NCI-H748 treated with DMSO at 0.1 percent for 48 hours (cell line): Measurements from ENCODE around the gene PRC1.

Experiments
- DNase-seq: peaks from one replicate; lab custom pipeline; 2025; lab: John Stamatoyannopoulos, UW

The PRC1 gene

GRCh38 chr15:90955624-90956273 lies 38.6 kb downstream of the PRC1 start:
- DNase-seq: no peak

- peak; percentile 72 for DNase-seq
Observed at GRCh38 chr15:90954712-90955623, 39.4 kb downstream of the PRC1 start, which contains the start of gene RCCD1. RCCD1 (plus strand) TSS chr15:90954884; CDS start chr15:90956735, 1,851 bp downstream.

- DNase-seq: no peak
Observed at GRCh38 chr15:90953947-90954711, 40.2 kb downstream of the PRC1 start.

- no peak for DNase-seq
Observed at GRCh38 chr15:90952901-90953677, 41.2 kb downstream of the PRC1 start.

- DNase-seq: no peak
Observed at GRCh38 chr15:90950676-90951075, 43.7 kb downstream of the PRC1 start.

GRCh38 chr15:90949979-90950675 lies 44.2 kb downstream of the PRC1 start:
- DNase-seq: no peak

GRCh38 chr15:90948506-90948905 lies 45.8 kb downstream of the PRC1 start:
- DNase-seq: no peak

- no peak for DNase-seq
Observed at GRCh38 chr15:90947577-90948357, 46.6 kb downstream of the PRC1 start.

GRCh38 chr15:90946941-90947576 lies 47.3 kb downstream of the PRC1 start:
- no peak for DNase-seq

- no peak for DNase-seq
Observed at GRCh38 chr15:90946538-90946937, 47.8 kb downstream of the PRC1 start.

GRCh38 chr15:90945091-90945490 lies 49.2 kb downstream of the PRC1 start:
- no peak for DNase-seq

- DNase-seq: no peak
Observed at GRCh38 chr15:90942354-90943120, 51.8 kb downstream of the PRC1 start.

- DNase-seq: no peak
Observed at GRCh38 chr15:90941038-90941437, 53.3 kb downstream of the PRC1 start.

- DNase-seq: no peak
Observed at GRCh38 chr15:90939756-90940155, 54.6 kb downstream of the PRC1 start.

- no peak for DNase-seq
Observed at GRCh38 chr15:90938261-90938660, 56.1 kb downstream of the PRC1 start.

GRCh38 chr15:90936823-90937222 lies 57.5 kb downstream of the PRC1 start:
- no peak for DNase-seq

GRCh38 chr15:90934949-90935751 lies 59.2 kb downstream of the PRC1 start, which contains the start of gene UNC45A:
UNC45A (plus strand) TSS chr15:90935285; CDS start chr15:90935325, 40 bp downstream.
- peak; percentile 72 for DNase-seq
